Mucosa of gallbladder (tissue), 1 donor: ENCODE data around the gene SMPD3. TPM values are rescaled to one million over a fixed set of nuclear protein-coding genes. Genes with fewer than 3 reads are reported as not detected.

Experiments
- DNase-seq: peaks from one replicate; pipeline ENCODE4 v3.0.0-alpha.2; 2020; ENCODE audit warnings: low spot score
- total RNA-seq: library from RNA; stranded (reverse); gene quantifications from one replicate; pipeline ENCODE4 v1.2.1, GENCODE V29; 2021
- donor health status: DM: no; HTN: no; CAD: no.

The SMPD3 gene
- total RNA-seq, 1 donor from 2014 or later = 225 TPM

DNA sequence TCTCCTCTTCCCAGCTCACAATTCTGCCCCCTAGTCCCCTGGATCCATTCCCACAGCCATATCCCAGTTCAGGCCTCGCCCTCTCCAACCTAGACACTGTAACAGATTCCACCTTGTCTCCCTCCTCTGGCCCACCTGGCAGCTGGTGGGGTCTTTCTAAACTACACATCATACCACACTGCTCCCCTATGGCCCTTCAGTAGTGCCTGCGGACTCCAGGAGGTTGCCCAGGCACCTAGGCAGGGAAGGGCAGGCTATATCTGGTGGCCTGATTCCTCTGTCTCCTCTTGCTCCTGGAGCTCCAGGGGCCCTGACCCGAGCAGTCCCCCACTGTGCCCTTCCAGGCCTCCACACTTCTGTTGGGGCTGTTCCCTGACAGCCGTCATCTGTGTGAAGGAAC is 64.5 kb downstream of the SMPD3 start:
- no peak for DNase-seq

- DNase-seq = no peak
Measured at GRCh38 chr16:68382296-68382718, 66.0 kb downstream of the SMPD3 start.

DNA sequence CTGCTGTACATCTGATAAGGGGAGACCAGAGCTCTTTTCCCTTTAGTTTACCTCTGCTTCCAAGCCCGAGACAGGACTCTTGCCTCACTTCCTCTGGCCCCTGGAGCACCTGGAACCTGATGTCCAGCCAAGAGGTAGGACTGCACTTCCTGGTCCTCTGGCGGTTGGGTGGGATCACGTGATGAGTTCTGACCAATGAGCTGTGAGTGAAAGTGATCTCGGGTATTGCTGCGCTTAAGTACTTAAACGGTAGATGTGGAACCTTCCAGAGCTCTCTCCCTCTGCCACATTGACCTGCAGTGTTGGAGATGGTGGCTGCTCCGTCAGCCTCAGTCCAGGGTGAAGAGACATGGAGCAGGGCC is 67.0 kb downstream of the SMPD3 start:
- no peak for DNase-seq

DNA sequence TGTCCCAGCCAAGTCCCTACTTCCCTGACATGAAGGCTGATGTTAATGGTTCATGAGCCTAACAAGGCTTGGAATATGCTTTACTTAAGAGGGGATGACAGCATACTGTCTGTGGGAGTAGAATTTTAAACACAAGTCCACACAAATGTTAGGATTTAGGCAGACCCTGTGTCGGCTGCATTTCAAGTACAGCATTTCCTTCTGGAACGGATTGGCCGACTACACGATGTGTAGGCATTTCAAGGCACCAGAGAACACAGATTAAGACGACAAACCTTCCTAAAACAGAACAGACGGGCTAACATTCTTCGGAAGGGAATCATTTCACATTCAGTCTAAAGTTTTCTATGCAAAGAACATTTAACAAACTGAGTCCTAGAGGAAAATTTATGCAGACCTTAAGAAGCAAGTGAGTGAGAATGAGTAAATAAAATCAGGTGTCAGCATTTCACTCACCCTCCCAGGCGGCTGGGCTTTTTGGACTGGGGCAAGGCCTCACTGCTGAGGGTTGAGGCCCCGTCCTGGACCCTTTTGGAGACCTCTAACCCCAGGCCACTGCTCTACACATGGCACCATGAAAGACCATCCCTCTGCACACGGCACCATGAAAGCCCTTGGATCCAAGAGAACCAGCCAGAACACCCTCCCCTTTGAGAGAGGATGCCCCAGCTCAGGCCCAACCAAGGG is 67.5 kb downstream of the SMPD3 start:
- DNase-seq = no peak

DNA sequence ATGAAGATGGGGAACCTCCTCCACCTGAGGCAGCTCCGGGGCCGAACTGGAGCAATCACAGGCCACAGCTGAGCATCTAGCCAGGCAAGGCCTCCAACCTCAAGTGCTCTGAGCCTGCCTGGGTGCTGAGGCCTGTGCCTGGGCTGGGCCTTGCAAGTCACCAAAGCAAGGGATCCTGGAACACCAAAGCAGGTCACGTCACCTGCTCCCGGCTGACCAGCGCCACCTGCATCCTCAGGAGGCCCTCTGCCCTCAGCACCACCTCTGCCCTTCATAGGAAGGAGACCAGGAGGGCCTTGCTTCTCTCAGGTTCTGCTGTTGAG is 68.0 kb downstream of the SMPD3 start:
- DNase-seq = no peak

GRCh38 chr16:68379472-68380347 is 68.6 kb downstream of the SMPD3 start:
- no peak for DNase-seq

DNA sequence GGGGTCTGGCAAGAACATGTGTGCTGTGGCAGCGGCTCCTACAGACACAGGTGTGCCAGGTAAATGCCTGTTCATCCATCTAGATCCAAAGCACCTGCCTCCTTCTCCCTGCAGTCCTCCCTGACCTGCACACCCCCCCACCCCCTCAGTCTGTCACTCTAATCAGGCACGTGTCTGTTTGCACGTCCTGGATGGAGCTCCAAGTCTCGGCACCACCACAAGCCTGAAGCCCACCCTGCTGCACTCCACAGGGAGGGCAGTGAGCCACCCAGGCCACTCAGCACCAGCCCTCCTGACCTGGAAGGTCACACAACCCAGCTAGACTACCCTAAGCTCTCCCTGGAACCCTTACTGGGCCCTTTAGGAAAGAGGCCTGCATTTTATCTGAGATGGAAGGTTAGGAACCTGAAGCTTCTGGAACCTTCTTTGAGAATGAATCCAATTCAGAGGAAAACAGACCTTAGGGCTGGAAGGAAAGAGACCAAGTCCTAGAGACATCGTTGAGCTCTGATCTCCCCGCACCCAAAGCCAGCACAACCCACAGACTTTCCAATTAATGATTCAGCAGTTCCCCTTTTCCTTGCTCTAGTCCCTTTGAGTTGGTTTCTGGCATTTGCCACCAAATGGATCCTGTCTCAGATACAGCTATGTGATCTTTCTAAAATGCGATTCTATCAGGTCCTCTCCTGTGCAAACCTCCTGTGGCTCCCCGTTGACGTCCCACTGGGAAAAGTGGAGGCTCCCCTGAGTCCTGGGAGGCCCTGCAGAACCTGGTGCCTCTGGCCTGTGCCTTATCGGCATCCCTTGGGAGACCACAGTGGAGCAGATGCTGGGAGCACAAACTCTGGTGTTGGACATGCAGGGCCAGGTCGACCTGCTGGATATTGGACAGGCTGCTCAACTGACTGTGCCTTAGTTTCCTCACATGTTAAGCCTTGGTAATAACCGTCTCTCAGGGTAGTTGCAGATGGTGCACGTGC is 69.6 kb downstream of the SMPD3 start:
- DNase-seq = no peak

GRCh38 chr16:68377667-68378393 is 70.5 kb downstream of the SMPD3 start:
- no peak for DNase-seq

GRCh38 chr16:68377221-68377620 is 71.1 kb downstream of the SMPD3 start:
- no peak for DNase-seq

DNA sequence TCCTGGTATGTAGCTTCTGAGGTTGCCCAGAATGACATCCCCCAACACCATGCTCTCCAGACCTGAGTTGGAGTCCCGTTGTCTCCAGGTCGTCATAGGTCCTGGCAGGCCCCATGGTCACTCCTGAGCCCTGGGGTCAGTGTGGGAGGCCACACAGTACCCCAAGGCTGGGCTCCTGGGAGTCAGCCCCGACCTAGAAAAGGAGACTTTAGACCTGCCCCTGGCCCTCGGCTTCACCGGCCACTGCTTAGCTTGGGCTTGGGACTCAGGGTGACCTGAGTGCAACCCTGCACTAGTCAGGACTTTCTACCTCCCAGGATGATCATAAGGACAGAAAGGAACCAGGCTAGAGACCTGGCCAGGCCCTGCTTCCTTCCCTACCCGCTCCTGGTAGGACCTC is 71.7 kb downstream of the SMPD3 start:
- DNase-seq = no peak

- no peak for DNase-seq
Measured at GRCh38 chr16:68375801-68376536, 72.3 kb downstream of the SMPD3 start.

DNA sequence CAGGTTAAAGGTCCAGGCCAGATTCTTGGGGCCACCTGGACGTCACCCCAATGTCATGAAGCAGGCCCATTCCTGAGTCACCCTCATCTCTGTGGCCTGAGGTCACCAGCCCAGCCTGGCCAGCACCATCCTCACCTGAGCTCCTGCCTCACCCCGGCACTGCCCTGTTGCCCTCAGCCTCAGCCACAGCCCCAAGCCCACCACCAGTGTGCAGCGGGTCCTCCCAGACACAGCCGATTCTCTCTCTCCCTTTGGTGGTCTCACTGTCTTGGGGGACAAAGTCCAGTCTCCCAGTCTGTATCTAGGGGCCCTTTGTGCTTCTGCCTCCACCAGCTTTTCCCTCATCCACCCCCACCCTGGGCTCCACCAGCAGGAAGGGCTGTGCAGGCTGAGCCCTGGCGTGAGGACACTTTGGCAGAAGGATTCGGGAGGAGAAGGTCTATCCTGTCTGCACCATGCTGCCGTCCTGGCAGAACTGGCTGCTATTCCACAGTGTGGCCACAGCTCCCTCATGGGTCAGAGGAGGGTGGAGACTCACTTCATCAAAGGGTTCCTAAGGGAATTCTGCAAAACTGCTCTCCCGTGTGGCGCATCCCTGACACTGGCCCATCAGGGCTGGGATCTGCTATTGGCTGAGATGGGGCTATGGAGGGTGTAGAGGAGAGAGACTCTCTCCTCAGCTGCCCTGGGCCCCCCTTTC is 73.2 kb downstream of the SMPD3 start:
- DNase-seq = no peak

DNA sequence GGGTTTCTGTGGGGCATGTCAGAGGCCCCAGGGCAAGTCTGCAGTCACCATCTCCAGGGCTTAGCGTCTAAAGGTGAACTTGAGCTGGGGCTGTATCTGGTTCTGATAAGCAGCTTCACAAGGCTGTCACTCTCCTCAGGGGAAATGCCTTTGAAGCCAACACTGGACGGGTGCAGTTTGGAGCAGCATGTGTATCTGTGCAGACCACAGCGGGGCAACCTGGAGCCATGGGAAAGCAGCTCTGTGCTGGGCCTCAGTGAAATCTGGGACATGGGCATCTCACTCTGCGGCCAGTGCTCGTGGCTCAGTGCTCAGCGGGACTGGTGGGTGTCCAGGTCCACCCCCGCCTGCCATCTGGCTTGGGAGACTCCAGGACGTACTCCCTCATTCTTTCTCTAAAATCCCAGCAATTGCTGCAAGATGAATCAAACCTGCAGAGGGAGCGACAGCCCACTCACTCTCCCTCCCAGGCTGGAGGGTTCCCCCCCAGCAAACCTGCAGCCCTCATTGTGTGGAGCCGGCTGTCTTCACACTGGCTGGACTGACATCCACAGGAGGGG is 74.0 kb downstream of the SMPD3 start:
- DNase-seq = no peak

- DNase-seq = no peak
Measured at GRCh38 chr16:68373528-68374245, 74.6 kb downstream of the SMPD3 start.

- no peak for DNase-seq
Measured at GRCh38 chr16:68372806-68373205, 75.5 kb downstream of the SMPD3 start.

DNA sequence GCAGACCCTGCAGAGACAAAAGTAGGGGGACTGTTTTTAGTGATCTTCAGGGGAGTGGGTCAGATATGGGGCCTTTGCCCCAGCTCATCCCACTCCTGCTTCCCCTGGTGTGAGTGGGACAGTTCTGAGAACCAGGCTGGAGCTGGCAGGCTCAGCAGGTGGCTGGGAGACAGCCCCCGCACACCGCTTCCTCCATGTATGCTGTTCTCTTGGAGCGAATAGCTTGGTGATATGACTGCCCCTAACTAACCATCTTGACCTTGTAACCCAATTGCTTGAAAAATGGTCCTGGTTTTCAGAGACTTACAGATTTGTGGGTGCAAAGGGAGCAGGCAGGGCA is 76.0 kb downstream of the SMPD3 start:
- no peak for DNase-seq

DNA sequence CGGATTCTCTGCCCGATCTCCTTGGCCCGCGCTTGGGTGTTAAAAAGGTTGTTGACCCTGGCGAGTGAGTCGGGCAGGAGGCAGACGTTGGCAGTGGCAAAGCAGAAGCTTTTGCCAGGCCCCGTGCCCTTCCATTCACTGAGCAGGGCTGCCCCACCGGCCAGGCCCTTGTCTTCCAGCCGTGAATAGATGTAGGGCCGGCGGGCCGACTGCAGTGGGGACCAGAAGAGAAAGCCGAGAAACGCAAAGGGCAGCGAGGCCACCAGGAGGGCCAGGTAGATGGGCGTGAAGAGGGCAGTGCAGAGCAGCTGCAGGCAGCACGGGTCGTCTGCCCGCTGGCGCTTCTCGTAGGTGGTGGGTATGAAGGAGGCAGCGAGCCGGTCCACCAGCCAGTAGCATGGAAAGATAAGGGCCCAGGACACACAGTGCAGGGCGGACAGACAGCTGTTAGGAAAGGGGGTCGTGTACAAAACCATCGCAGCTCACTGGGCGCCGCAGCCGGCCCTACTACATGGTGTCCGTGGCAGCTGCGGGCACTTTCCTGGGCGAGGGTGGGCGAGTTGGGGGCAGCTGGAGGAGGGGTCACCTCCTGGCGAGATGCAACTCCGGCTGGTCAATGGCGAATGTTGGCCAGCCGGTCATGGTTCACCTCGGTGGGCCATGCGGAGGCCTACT is 76.5 kb downstream of the SMPD3 start:
- DNase-seq = no peak

- no peak for DNase-seq
Measured at GRCh38 chr16:68371276-68371651, 77.0 kb downstream of the SMPD3 start.
